ENCODE data around the gene UPP1. TPM values are rescaled to one million over a fixed set of nuclear protein-coding genes. Genes with fewer than 3 reads are reported as not detected.
A peak's percentile ranks its signal among the peaks of the same experiment; 100 is the strongest.
"Not testable (repeated sequence)": the region's sequence is repeated elsewhere in the genome, so short reads cannot be mapped to it uniquely, and the experiment has no call there.

The UPP1 gene
- total RNA-seq, 1 experiment from 2014 or later, result 119 TPM

DNA sequence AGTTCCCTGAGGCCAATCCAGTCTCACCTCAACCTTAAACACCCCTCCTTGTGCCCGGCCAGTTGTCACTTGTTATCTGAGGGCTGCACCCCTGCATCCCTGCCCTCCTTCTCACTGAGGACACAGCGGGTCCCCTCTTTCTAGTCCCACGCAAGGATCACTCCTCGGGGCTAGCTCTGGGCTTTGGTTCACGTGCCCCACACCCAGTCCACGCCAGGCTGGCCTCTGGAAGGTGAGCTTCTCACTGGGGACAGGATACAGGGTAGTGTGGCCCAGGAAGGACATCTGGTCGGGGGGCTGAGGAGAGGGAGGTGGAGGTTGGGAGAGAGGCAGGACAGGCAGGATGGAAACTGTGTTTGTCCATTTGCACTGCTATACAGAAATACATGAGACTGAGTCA lies 25.5 kb downstream of the UPP1 start:
- no peaks in the 10 kb centered on the region for H3K9me2 ChIP-seq (ENCODE audit: insufficient read depth)
- no peaks in the 10 kb centered on the region for H3K27me3 ChIP-seq (ENCODE audit: insufficient read depth, low read depth)
- POLR2A ChIA-PET (ENCODE audit: unreplicated experiment), result no interaction called here
- no peak overlapping the region for H3K4me3 ChIP-seq
- intact Hi-C loops (cut with micrococcal nuclease; ENCODE audit: unreplicated experiment), result no loop called here
- H4K20me1 ChIP-seq (ENCODE audit: insufficient read depth), result no peaks in the 10 kb centered on the region; the same call in 1 of the 2 replicates
- no peak for DNase-seq
- H3K36me3 ChIP-seq (ENCODE audit: low read depth), result no peaks in the 10 kb centered on the region
- no TSS peak for BruUV-seq (replicated peaks)
- H3F3A ChIP-seq (ENCODE audit: insufficient read depth, low read depth), result peaks cover 15% of the 10 kb centered on the region
- no peak overlapping the region for H2AFZ ChIP-seq
- H3K4me2 ChIP-seq, result 0 out of 2 replicates have a peak overlapping the region, but pooled peaks have one; percentile 5
- H3K9me3 ChIP-seq (ENCODE audit: insufficient read depth, low read depth), result no peaks in the 10 kb centered on the region; the same call in 1 of the 2 replicates
- CTCF ChIA-PET, result no interaction called here
- H3K79me2 ChIP-seq (ENCODE audit: low read depth), result no peaks in the 10 kb centered on the region
- H3K4me1 ChIP-seq (replicated peaks; ENCODE audit: insufficient read depth), result peaks cover 40% of the 10 kb centered on the region
- TF ChIP-seq EZH2 (IDR thresholded peaks at IDR 0.05; ENCODE audit: low read depth), result no peak
- TF ChIP-seq, protein P1, sequence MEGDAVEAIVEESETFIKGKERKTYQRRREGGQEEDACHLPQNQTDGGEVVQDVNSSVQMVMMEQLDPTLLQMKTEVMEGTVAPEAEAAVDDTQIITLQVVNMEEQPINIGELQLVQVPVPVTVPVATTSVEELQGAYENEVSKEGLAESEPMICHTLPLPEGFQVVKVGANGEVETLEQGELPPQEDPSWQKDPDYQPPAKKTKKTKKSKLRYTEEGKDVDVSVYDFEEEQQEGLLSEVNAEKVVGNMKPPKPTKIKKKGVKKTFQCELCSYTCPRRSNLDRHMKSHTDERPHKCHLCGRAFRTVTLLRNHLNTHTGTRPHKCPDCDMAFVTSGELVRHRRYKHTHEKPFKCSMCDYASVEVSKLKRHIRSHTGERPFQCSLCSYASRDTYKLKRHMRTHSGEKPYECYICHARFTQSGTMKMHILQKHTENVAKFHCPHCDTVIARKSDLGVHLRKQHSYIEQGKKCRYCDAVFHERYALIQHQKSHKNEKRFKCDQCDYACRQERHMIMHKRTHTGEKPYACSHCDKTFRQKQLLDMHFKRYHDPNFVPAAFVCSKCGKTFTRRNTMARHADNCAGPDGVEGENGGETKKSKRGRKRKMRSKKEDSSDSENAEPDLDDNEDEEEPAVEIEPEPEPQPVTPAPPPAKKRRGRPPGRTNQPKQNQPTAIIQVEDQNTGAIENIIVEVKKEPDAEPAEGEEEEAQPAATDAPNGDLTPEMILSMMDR (conservative IDR thresholded peaks at IDR 0.05), result no peak
- H3K27ac ChIP-seq, result no peak overlapping the region

GRCh38 chr7:48116043-48116442 lies 27.0 kb downstream of the UPP1 start:
- Histone ChIP-seq H3K27ac (no peak overlapping the region), H3F3A (ENCODE audit: insufficient read depth, low read depth) (peaks cover 2% of the 10 kb centered on the region; the same call in 1 of the 2 replicates), H2AFZ (no peak overlapping the region), H3K79me2 (ENCODE audit: low read depth) (no peaks in the 10 kb centered on the region), H3K36me3 (ENCODE audit: low read depth) (no peaks in the 10 kb centered on the region), H3K9me3 (ENCODE audit: insufficient read depth, low read depth) (no peaks in the 10 kb centered on the region; the same call in 1 of the 2 replicates), H3K4me2 (no peak overlapping the region), H3K27me3 (ENCODE audit: insufficient read depth, low read depth) (no peaks in the 10 kb centered on the region), H3K4me3 (no peak overlapping the region), H3K9me2 (ENCODE audit: insufficient read depth) (no peaks in the 10 kb centered on the region), H3K4me1 (replicated peaks; ENCODE audit: insufficient read depth) (peaks cover 27% of the 10 kb centered on the region), H4K20me1 (ENCODE audit: insufficient read depth) (no peaks in the 10 kb centered on the region)
- POLR2A ChIA-PET (ENCODE audit: unreplicated experiment), result no interaction called here
- DNase-seq, result no peak
- BruUV-seq (replicated peaks), result no TSS peak
- intact Hi-C loops (cut with micrococcal nuclease; ENCODE audit: unreplicated experiment), result no loop called here
- CTCF ChIA-PET, result no interaction called here
- TF ChIP-seq, protein P1 (conservative IDR thresholded peaks at IDR 0.05), result no peak
- no peak for TF ChIP-seq EZH2 (IDR thresholded peaks at IDR 0.05; ENCODE audit: low read depth)

- Histone ChIP-seq H3K4me3 (no peak overlapping the region), H3K4me2 (no peak overlapping the region), H3K36me3 (ENCODE audit: low read depth) (no peaks in the 10 kb centered on the region), H3K4me1 (replicated peaks; ENCODE audit: insufficient read depth) (0 out of 2 replicates have a peak, but pooled peaks cover 7% of the 10 kb centered on the region), H3K27ac (no peak overlapping the region), H3K79me2 (ENCODE audit: low read depth) (no peaks in the 10 kb centered on the region), H3K9me2 (ENCODE audit: insufficient read depth) (no peaks in the 10 kb centered on the region), H3F3A (ENCODE audit: insufficient read depth, low read depth) (no peaks in the 10 kb centered on the region; the same call in 1 of the 2 replicates), H4K20me1 (ENCODE audit: insufficient read depth) (no peaks in the 10 kb centered on the region), H3K27me3 (ENCODE audit: insufficient read depth, low read depth) (no peaks in the 10 kb centered on the region), H2AFZ (no peak overlapping the region), H3K9me3 (ENCODE audit: insufficient read depth, low read depth) (no peaks in the 10 kb centered on the region; the same call in 1 of the 2 replicates)
- ChIA-PET POLR2A (ENCODE audit: unreplicated experiment) (no interaction called here), CTCF (no interaction called here)
- intact Hi-C loops (cut with micrococcal nuclease; ENCODE audit: unreplicated experiment), result no loop called here
- TF ChIP-seq, protein P1 (conservative IDR thresholded peaks at IDR 0.05), result no peak
- no peak for TF ChIP-seq EZH2 (IDR thresholded peaks at IDR 0.05; ENCODE audit: low read depth)
- BruUV-seq (replicated peaks), result no TSS peak
- no peak for DNase-seq
These were observed 29.0 kb downstream of the UPP1 start for GRCh38 chr7:48118041-48118440.

DNA sequence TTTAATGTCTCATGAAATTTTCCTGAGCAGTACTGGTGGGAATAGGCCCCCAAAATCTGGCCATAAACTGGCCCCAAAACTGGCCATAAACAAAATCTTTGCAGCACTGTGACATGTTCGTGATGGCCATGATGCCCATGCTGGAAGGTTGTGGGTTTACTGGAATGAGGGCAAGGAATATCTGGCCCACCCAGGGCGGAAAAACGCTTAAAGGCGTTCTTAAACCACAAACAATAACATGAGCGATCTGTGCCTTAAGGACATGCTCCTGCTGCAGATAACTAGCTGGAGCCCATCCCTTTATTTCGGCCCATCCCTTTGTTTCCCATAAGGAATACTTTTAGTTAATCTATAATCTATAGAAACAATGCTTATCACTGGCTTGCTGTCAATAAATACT lies 31.5 kb downstream of the UPP1 start:
- H3K4me1 ChIP-seq (replicated peaks; ENCODE audit: insufficient read depth); intact Hi-C loops (cut with micrococcal nuclease; ENCODE audit: unreplicated experiment); H3K27ac ChIP-seq; H3K79me2 ChIP-seq (ENCODE audit: low read depth); DNase-seq; H3K4me2 ChIP-seq; H4K20me1 ChIP-seq (ENCODE audit: insufficient read depth); POLR2A ChIA-PET (ENCODE audit: unreplicated experiment); H3K36me3 ChIP-seq (ENCODE audit: low read depth); H2AFZ ChIP-seq; H3K9me3 ChIP-seq (ENCODE audit: insufficient read depth, low read depth); H3K4me3 ChIP-seq; BruUV-seq (replicated peaks); H3F3A ChIP-seq (ENCODE audit: insufficient read depth, low read depth); H3K9me2 ChIP-seq (ENCODE audit: insufficient read depth); H3K27me3 ChIP-seq (ENCODE audit: insufficient read depth, low read depth): not testable (repeated sequence)
- CTCF ChIA-PET, result interaction anchor here (0.7 to 1.0 kb wide), 2 partner anchors 10 to 35 kb away, joined by 3 to 4 read pairs; no protein-coding TSS in a partner anchor
